ENCODE measurements around the gene DLK1.

Gene DLK1

GRCh38 chr14:100769035-100769939 is 42.6 kb downstream of the DLK1 start:
- Histone ChIP-seq H3K27me3 (replicated peaks; ENCODE audit: insufficient read depth, low read length) (peaks cover 27% of the 10 kb centered on the region), H3K9me3 (replicated peaks; ENCODE audit: insufficient read depth, low read length) (no peaks in the 10 kb centered on the region), H2AFZ (ENCODE audit: low read length) (no peak overlapping the region), H3F3A (ENCODE audit: insufficient read depth, low read length) (no peaks in the 10 kb centered on the region), H3K4me2 (ENCODE audit: low read depth, low read length) (no peak overlapping the region), H3K4me3 (ENCODE audit: low read length) (no peak overlapping the region), H3K79me2 (ENCODE audit: low read length) (no peaks in the 10 kb centered on the region), H3K4me1 (ENCODE audit: low read length) (no peaks in the 10 kb centered on the region), H4K20me1 (ENCODE audit: insufficient read depth, low read length) (no peaks in the 10 kb centered on the region), H3K9me2 (replicated peaks; ENCODE audit: insufficient read depth, low read length) (no peaks in the 10 kb centered on the region), H3K27ac (ENCODE audit: low read length) (no peak overlapping the region), H3K9ac (ENCODE audit: low read length) (no peak overlapping the region), H3K36me3 (replicated peaks; ENCODE audit: insufficient read depth, low read length) (no peaks in the 10 kb centered on the region)
- TF ChIP-seq CTCF (IDR thresholded peaks at IDR 0.05; ENCODE audit: low read length): no peak
- no peak for TF ChIP-seq EZH2 (optimal IDR thresholded peaks at IDR 0.05; ENCODE audit: low read depth, low read length)
- TF ChIP-seq EZH2phosphoT487 (IDR thresholded peaks at IDR 0.05; ENCODE audit: low read length): no peak
- DNase-seq: no peak

- Histone ChIP-seq H3F3A (ENCODE audit: insufficient read depth, low read length) (no peaks in the 10 kb centered on the region), H2AFZ (ENCODE audit: low read length) (no peak overlapping the region), H3K36me3 (replicated peaks; ENCODE audit: insufficient read depth, low read length) (no peaks in the 10 kb centered on the region), H3K9me3 (replicated peaks; ENCODE audit: insufficient read depth, low read length) (no peaks in the 10 kb centered on the region), H3K9me2 (replicated peaks; ENCODE audit: insufficient read depth, low read length) (no peaks in the 10 kb centered on the region), H3K4me2 (ENCODE audit: low read depth, low read length) (no peak overlapping the region), H4K20me1 (ENCODE audit: insufficient read depth, low read length) (no peaks in the 10 kb centered on the region), H3K4me3 (ENCODE audit: low read length) (no peak overlapping the region), H3K27ac (ENCODE audit: low read length) (no peak overlapping the region), H3K79me2 (ENCODE audit: low read length) (no peaks in the 10 kb centered on the region), H3K4me1 (ENCODE audit: low read length) (no peaks in the 10 kb centered on the region), H3K9ac (ENCODE audit: low read length) (no peak overlapping the region), H3K27me3 (replicated peaks; ENCODE audit: insufficient read depth, low read length) (peaks cover 25% of the 10 kb centered on the region)
- TF ChIP-seq EZH2 (optimal IDR thresholded peaks at IDR 0.05; ENCODE audit: low read depth, low read length): no peak
- no peak for TF ChIP-seq CTCF (IDR thresholded peaks at IDR 0.05; ENCODE audit: low read length)
- no peak for DNase-seq
These were observed 43.4 kb downstream of the DLK1 start for GRCh38 chr14:100770046-100770445.

- Histone ChIP-seq H3K9me2 (replicated peaks; ENCODE audit: insufficient read depth, low read length) (no peaks in the 10 kb centered on the region), H3K27ac (ENCODE audit: low read length) (no peak overlapping the region), H3K9me3 (replicated peaks; ENCODE audit: insufficient read depth, low read length) (no peaks in the 10 kb centered on the region), H3K4me3 (ENCODE audit: low read length) (no peak overlapping the region), H3F3A (ENCODE audit: insufficient read depth, low read length) (no peaks in the 10 kb centered on the region), H4K20me1 (ENCODE audit: insufficient read depth, low read length) (no peaks in the 10 kb centered on the region), H3K4me1 (ENCODE audit: low read length) (no peaks in the 10 kb centered on the region), H3K36me3 (replicated peaks; ENCODE audit: insufficient read depth, low read length) (no peaks in the 10 kb centered on the region), H3K4me2 (ENCODE audit: low read depth, low read length) (no peak overlapping the region), H3K27me3 (replicated peaks; ENCODE audit: insufficient read depth, low read length) (peaks cover 26% of the 10 kb centered on the region), H3K9ac (ENCODE audit: low read length) (no peak overlapping the region), H2AFZ (ENCODE audit: low read length) (no peak overlapping the region), H3K79me2 (ENCODE audit: low read length) (no peaks in the 10 kb centered on the region)
- DNase-seq: no peak
- TF ChIP-seq EZH2 (optimal IDR thresholded peaks at IDR 0.05; ENCODE audit: low read depth, low read length) (no peak), EZH2phosphoT487 (IDR thresholded peaks at IDR 0.05; ENCODE audit: low read length) (no peak), CTCF (IDR thresholded peaks at IDR 0.05; ENCODE audit: low read length) (no peak)
These were observed 44.0 kb downstream of the DLK1 start for GRCh38 chr14:100770605-100771120.
